NCI-H2107 (cell line): ENCODE data around the gene CASP6.

Source experiments
- DNase-seq: peaks from one replicate; lab custom pipeline; 2025; lab: John Stamatoyannopoulos, UW

The CASP6 gene

DNA sequence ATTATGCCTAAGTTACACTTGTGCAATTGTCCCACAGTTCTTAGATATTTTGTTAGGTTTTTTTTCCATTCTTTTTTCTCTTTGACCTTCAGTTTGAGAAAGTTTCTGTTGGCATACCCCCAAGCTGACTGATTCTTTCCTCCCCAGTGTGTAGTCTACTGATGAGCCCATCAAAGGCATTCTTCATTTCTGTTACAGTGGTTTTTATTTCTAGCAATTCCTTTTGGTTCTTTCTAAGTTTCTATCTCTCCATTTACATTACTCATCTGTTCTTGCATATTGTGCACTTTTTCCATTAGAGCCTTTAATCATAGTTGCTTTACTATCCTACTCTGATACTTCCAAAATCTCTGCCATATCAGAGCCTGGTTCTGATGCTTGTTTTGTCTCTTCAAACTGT, 31.9 kb downstream of the CASP6 start:
- DNase-seq = no peak

DNA sequence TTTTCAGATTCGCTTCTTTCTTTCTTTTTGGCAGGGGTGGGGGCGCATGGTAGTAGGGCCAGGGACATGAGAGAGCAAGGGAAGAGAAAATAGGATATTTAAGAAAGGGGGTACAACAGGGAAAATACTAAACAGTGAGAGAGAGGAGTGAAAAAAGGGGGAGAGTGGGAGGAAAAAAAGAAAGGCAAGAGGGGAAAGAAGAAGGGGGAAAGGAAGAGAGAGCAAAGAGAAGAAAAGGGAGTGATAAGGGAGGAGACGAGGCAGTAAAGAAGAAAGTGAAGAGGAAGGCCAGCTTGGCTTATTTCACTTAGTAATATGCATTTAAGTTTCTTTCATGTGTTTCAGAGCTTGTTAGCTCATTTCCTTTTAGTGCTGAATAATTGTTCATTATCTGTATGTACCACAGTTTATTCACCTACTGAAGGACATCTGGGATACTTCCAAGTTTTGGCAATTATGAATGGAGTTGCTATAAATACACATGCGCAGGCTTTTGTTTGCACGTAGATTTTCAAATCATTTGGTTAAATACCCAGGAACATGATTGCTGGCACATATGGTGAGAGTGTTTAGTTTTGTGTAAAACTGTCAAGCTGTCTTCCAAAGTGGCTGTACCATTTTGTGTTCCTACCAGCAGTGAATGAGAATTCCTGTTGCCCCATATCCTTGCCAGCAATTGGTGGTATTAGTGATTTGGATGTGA, 37.3 kb downstream of the CASP6 start:
- DNase-seq = no peak

DNA sequence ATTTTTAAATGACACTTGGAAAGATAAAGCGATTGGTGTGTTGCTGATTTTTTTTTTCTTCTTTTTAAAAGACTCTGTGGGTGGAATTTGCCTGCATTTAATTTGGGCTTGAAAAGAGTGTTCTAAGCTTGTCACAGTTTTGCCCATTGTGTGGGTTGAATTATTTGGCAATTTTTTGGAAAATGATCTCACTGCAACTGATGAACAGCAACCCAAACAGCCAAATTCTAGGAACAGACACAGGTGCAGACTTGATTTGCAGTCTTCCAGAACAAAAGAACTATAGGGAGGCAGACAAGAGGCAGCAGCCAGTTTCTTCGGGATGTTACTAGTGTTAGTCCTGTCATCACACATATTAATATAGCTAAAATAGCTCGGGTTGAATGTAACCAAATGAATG, 40.5 kb downstream of the CASP6 start:
- DNase-seq = no peak

DNA sequence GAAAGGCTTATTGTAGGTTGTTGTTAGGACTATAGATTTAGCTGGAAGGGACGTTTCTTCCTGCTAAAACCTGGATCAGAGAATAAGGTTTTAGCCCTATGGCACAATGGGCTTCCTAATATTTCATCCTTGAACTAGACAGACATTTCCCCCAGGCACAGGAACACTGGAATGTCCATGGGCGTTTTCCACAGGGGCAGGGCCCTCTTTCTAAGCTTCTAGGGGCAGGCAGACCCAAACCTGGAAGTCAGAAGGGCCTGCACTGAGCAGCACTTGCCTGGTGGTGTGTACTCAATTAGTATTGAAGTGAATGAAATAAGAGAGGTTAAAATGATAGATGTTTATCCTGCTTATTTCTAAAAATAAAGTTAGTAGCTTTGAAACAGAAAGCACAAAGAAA, 41.1 kb downstream of the CASP6 start:
- DNase-seq = no peak

DNA sequence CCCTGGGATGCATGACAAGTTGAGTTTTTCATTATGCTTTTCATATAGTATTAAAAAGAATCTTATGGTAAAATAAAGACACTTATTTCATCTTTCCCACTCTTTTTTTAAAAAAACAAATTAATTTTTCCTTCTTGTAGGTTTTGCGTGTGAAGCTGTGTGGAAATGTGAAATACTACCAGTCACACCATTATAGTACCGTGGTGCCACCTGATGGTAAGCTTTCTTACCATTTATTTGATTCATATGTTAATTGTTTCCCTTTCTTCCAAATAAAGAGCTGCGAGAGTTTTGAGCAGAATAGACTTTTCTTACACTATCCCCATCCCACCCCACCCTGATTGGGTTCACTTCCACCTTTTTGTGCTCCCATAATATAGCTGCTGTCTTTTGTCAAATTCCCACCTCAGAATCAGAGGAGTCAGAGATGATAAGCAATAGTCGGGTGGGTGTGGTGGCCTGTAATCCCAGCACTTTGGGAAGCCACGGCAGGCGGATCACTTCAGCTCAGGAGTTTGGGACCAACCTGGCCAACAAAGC, 44.3 kb downstream of the CASP6 start:
- no peak for DNase-seq

DNA sequence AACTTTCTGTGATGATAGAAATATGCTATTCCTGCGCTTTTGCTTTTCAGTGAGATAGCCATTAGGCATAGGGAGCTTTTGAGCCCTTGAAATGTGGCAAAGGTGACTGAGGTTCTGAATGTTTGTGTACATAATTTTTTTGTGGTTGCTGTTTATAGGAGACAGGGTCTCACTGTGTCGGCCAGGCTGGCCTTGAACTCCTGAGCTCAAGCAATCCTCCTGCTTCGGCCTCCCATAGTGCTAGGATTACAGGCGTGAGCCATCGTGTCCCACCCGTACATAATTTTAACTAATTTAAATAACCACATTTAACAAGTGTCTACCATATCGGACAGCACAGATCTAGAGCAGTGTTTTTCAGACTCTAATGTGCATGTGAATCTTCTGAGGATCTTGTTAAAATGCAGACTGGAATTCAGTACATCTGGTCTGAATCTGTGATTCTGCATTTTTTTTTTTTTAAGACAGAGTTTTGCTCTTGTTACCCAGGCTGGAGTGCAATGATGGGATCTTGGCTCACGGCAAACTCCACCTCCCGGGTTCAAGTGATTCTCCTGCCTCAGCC, 45.3 kb downstream of the CASP6 start:
- no peak for DNase-seq

DNA sequence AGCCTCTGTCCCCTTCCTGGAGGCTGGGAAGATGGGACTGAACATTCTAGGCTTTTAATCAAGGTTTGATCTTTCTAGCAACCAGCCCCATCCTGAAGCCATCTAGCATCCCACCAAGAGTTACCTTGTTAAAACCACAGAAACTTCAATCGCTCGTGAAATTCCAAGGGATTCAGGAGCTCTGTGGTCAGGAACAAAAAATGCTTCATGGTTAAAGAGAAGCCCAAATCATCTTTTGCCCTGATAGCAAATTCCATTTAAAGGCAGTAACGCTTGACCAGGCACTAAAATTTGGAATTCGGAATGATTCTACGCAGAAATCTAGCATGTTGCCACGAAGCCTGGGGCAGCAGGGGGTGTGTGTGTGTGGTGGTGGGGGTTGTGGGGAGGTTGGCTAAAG, 47.8 kb downstream of the CASP6 start:
- no peak for DNase-seq

DNA sequence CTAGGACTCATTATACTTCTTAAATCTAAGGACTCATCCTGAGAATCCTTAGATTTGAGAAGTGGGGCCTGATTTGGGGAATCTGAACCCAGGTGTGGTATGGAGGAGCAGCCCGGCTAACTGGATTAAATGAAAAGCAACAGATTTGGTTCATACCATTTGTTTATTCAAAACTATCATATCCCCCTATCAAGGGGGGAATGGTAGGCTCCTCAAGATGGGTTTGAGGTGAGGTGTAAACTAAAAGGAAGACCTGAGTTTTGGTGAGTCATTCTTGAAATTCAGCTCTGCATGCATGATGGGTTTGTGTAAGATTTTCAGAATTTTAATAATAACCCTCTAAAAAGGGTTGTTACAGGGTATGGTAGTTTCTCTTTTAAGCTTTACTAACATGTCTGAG, 53.4 kb downstream of the CASP6 start:
- DNase-seq = no peak

DNA sequence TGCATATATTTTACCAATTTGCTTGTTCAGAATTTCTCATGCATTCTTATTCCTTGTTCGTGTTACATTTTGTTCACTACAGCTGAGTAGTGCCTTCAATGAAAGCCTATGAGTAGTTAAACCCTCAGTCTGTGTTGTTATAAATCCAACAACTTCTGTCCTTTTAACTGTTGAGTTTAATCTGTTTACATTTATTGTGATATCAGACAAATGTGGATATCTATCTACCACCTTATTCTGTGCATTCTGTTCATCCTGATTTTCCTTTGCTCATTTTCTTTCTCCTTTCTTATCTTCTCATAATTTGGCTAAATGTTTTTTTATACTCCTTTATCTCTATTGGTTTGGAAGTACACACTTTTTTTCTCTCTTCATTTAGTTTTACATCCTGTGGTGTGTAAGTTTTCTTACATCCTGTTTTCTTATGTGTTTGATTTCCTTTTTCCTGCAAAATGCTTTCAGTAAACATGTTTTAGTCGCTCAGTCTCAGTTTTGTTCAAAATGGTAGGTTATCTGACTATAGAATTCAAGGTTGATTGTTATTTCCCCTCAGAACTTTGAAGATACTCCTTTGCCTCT, 54.2 kb downstream of the CASP6 start:
- DNase-seq = no peak

DNA sequence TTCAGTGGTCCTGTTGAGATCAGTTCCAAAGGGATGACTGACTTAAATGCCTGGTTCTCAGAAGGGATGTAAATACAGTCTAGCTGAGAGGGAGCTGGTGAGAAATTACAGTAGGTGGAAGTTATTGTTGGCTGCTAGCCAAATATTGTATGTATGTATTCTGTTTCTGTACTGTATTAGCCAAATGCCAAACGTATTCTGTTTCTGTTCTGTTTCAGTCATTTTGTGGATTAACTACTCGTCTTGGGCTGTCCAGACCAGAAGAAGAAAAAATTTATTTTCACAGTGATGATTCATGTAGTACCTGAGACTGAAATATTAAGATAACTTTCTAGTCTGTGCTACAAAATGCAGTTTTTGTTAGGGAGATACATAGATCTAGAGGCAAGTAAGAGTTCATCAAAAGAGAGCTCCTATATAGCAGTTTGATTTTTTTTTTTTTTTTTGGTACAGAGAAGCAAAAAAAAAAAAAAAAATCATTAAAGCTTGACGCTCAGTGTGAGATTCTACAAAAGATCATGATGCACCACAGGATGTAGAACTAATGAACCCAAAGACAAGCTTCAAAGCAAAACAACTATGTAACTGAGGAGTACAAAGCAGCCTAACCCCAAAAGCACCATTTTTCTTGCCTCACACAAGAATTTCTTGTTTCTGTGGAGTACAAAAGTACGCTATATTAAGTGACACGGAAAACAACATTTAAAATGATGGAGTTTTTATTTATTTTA, 54.8 kb downstream of the CASP6 start:
- no peak for DNase-seq

DNA sequence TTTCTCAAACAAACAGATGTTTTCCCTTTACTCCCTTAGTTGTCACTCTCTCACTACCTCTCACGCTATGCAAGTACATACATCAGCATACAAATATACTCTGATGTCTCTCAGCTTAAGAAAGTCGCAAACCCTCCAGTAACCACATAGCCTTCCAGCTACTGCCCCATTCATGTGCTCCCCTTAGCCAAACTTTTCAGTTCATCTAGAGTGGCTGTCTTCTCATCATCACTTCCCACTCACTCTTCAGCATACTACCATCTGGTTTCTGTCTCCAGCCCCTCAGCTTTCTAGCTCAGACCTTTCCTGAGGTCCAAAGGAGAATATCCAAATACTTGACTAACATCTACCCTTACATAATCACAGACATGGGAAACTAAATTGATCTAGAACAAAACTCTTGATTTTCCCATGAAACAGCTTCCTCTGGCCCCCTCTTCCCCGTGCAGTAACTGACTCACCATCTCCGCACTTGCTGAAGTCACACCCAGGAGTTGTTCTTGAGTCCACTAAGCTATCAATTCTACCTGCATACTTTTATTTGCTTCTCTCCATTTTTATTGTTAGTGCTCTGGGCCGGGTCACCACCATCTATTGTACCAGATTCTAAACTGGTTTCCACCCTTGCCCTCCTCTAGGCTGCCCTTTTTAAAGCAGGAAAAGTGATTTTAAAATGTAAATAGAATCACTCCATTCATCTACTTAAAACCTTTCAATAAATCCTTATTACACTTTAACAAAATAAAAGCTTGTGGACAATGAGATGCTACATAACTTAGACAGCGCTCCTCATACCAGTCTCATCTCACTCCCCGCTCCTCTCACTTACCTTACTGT, 57.2 kb downstream of the CASP6 start:
- no peak for DNase-seq

DNA sequence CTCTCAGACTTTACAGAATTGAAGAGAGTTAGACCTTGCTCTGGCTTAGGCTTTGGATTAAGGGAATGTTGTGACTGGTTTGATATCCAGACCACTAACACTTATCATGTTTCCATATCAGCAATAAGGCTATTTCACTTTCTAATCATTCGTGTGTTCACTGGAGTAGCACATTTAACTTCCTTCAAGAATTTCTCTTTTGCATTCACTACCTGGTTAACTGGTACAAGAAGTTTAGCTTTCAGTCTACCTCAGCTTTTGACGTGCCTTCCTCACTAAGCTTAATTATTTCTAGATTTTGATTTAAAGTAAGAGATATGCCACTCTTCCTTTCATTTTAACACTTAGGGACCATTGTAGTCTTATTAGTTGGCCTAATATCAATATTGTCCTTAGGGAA, 62.6 kb downstream of the CASP6 start:
- DNase-seq = no peak
